ENCODE results near the gene KIF21B.
"Not testable (repeated sequence)": the region's sequence is repeated elsewhere in the genome, so short reads cannot be mapped to it uniquely, and the experiment has no call there.

The KIF21B gene

DNA sequence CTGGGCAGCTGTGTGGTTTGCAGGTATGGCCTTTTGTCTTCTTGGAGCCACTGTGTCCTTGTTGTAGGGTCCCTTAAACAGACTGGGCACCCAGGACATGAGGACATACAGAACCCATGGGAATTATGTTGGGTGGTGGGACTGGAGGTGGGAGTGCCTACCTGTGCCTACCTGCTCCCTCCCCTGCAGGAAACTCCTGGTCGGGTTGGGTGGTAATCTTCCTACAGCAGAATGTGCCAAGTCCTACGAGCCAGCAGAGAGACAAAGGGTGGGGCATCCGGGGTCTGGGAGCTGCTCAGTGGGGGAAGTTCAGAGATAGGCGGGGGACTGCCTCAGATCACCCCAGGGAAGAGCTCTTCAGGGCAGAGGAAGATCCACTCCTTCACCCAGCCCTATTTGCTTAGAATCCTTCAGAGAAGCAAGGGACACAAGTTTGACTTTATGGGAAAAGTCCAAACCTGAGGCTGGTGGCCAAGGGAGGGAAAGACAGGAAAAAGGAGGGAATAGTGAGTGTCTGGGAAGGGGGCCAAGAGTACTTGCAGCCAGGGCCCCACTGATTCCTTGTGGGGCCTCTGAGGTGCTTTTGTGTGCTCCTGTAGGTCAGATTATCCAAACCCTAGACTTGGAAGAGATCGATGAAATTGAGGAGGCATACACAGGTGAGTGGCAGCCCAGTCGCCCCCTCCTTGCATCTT, 58.3 kb downstream of the KIF21B start:
- Histone ChIP-seq H3K79me2 (ENCODE audit: insufficient read depth, low read depth) (no peaks in the 10 kb centered on the region), H3K4me3 (IDR thresholded peaks at IDR 0.05; ENCODE audit: insufficient read depth, low read depth, low read length) (no peak overlapping the region), H3K4me2 (no peak overlapping the region), H3K27ac (no peak overlapping the region), H3K36me3 (ENCODE audit: insufficient read depth) (no peaks in the 10 kb centered on the region), H2AFZ (ENCODE audit: low read depth) (no peak overlapping the region), H4K20me1 (ENCODE audit: insufficient read depth) (no peaks in the 10 kb centered on the region), H3K9ac (no peak overlapping the region), H3K27me3 (ENCODE audit: insufficient read depth, low read depth) (no peaks in the 10 kb centered on the region), H3K4me1 (ENCODE audit: low read depth, poor library complexity, severe bottlenecking) (peaks cover 10% of the 10 kb centered on the region)
- TF ChIP-seq, protein P1, sequence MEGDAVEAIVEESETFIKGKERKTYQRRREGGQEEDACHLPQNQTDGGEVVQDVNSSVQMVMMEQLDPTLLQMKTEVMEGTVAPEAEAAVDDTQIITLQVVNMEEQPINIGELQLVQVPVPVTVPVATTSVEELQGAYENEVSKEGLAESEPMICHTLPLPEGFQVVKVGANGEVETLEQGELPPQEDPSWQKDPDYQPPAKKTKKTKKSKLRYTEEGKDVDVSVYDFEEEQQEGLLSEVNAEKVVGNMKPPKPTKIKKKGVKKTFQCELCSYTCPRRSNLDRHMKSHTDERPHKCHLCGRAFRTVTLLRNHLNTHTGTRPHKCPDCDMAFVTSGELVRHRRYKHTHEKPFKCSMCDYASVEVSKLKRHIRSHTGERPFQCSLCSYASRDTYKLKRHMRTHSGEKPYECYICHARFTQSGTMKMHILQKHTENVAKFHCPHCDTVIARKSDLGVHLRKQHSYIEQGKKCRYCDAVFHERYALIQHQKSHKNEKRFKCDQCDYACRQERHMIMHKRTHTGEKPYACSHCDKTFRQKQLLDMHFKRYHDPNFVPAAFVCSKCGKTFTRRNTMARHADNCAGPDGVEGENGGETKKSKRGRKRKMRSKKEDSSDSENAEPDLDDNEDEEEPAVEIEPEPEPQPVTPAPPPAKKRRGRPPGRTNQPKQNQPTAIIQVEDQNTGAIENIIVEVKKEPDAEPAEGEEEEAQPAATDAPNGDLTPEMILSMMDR (conservative IDR thresholded peaks at IDR 0.05; ENCODE audit: low read depth, low read length), result no peak

DNA sequence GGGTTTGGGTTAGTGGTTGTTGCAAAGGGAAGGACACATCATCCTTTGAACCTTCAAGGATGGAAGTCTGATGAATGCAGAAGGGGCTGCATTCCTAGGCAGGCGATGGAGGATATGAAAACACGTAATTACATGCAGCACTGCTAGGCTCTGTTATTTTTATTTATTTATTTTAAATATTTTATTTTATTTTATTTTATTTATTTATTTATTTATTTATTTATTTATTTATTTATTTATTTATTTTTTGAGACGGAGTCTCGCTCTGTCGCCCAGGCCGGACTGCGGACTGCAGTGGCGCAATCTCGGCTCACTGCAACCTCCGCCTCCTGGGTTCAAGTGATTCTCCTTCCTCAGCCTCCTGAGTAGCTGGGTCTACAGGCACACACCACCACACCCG, 59.6 kb downstream of the KIF21B start:
- not testable (repeated sequence) for H3K4me1 ChIP-seq (ENCODE audit: low read depth, poor library complexity, severe bottlenecking); H3K4me3 ChIP-seq (IDR thresholded peaks at IDR 0.05; ENCODE audit: insufficient read depth, low read depth, low read length); H3K27me3 ChIP-seq (ENCODE audit: insufficient read depth, low read depth); H3K79me2 ChIP-seq (ENCODE audit: insufficient read depth, low read depth); H4K20me1 ChIP-seq (ENCODE audit: insufficient read depth); H2AFZ ChIP-seq (ENCODE audit: low read depth); H3K9ac ChIP-seq; H3K36me3 ChIP-seq (ENCODE audit: insufficient read depth); H3K27ac ChIP-seq; H3K4me2 ChIP-seq

DNA sequence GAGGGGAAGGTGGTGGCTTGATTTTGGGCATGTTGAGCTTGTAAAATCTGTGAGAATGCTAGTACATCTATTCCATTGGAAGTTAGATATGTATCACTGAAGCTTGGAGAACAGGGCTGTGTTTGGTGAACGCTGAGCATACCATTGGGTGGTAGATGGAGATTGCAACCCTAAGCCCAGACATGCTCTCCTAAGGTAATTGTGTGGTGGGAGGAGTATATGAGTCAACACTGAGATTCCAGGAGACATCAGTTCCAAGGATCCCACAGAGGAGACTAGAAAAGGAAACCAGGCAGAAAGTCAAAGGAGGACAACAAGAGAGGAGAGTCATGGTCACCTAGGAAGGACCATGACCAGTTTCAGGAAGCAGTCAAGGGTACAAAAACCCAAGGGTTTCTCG, 60.4 kb downstream of the KIF21B start:
- TF ChIP-seq, protein P1 (conservative IDR thresholded peaks at IDR 0.05; ENCODE audit: low read depth, low read length), result no peak
- Histone ChIP-seq H3K27me3 (ENCODE audit: insufficient read depth, low read depth) (no peaks in the 10 kb centered on the region), H3K79me2 (ENCODE audit: insufficient read depth, low read depth) (no peaks in the 10 kb centered on the region), H3K27ac (no peak overlapping the region), H3K36me3 (ENCODE audit: insufficient read depth) (no peaks in the 10 kb centered on the region), H3K9ac (no peak overlapping the region), H3K4me1 (ENCODE audit: low read depth, poor library complexity, severe bottlenecking) (no peaks in the 10 kb centered on the region), H2AFZ (ENCODE audit: low read depth) (no peak overlapping the region), H4K20me1 (ENCODE audit: insufficient read depth) (no peaks in the 10 kb centered on the region), H3K4me3 (IDR thresholded peaks at IDR 0.05; ENCODE audit: insufficient read depth, low read depth, low read length) (no peak overlapping the region), H3K4me2 (no peak overlapping the region)

DNA sequence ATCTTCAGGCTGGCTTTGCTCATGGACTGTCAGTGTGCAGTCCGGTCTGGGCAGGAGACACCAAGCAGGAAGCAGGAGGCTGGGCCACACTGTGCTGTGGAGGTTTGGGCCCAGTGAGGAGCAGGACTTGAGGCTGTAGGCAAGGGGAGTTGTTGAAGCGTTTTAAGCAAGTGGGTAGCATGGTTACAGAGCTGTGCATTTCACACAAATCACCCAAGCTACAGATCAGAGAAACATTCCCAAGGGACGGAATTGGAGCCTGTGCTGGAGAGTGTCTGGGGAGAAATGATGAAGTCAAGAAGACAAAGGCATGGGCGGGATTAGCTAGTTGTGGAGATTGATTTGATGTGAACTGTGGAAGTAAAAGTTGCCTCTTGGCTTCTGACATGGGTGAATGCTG, 60.9 kb downstream of the KIF21B start:
- Histone ChIP-seq H3K9ac (no peak overlapping the region), H3K27me3 (ENCODE audit: insufficient read depth, low read depth) (no peaks in the 10 kb centered on the region), H2AFZ (ENCODE audit: low read depth) (no peak overlapping the region), H3K4me3 (IDR thresholded peaks at IDR 0.05; ENCODE audit: insufficient read depth, low read depth, low read length) (no peak overlapping the region), H4K20me1 (ENCODE audit: insufficient read depth) (no peaks in the 10 kb centered on the region), H3K79me2 (ENCODE audit: insufficient read depth, low read depth) (no peaks in the 10 kb centered on the region), H3K36me3 (ENCODE audit: insufficient read depth) (no peaks in the 10 kb centered on the region), H3K4me1 (ENCODE audit: low read depth, poor library complexity, severe bottlenecking) (no peaks in the 10 kb centered on the region), H3K4me2 (no peak overlapping the region), H3K27ac (no peak overlapping the region)
- TF ChIP-seq, protein P1 (conservative IDR thresholded peaks at IDR 0.05; ENCODE audit: low read depth, low read length), result no peak

DNA sequence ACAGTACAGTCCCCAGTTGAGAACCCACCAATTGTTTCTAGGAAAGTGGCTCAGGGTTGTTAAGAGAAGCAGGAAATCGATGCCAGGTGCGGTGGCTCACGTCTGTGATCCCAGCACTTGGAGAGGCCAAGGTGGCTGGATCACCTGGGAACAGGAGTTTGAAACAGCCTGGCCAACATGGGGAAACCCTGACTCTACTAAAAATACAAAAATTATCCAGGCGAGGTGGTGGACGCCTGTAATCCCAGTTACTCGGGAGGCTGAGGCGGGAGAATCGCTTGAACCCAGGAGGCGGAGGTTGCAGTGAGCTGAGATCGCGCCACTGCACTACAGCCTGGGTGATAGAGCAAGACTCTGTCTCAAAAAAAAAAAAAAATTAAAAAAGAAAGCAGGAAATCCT, 61.4 kb downstream of the KIF21B start:
- H3K9ac ChIP-seq; H3K27ac ChIP-seq; H2AFZ ChIP-seq (ENCODE audit: low read depth); H3K79me2 ChIP-seq (ENCODE audit: insufficient read depth, low read depth); H3K36me3 ChIP-seq (ENCODE audit: insufficient read depth); H3K4me2 ChIP-seq; H3K27me3 ChIP-seq (ENCODE audit: insufficient read depth, low read depth); H4K20me1 ChIP-seq (ENCODE audit: insufficient read depth); H3K4me1 ChIP-seq (ENCODE audit: low read depth, poor library complexity, severe bottlenecking); H3K4me3 ChIP-seq (IDR thresholded peaks at IDR 0.05; ENCODE audit: insufficient read depth, low read depth, low read length): not testable (repeated sequence)
